ENCODE data around the gene MBNL1. TPM values are rescaled to one million over a fixed set of nuclear protein-coding genes. Genes with fewer than 3 reads are reported as not detected.

Gene MBNL1
- total and polyA plus RNA-seq, 2 of the 4 experiments (the other 2 are of a cell fraction): 127 to 664 TPM

DNA sequence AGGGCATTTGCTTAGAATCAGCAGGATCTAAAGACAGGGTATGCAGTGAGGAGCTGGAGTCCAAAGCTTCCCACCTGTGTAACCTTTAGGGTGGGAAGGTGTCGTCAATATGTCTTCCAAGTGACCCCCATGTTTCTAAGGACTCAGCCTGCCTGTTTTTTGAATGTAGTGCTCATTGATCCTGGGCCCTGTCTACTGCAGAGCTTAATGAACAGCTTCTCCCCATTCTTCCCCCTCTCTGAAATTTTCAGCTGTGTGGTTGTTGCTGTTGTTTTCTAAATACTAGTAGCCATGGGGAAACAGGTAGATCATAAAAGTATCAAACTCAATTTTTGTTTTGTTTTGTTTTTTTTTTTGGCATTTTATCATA is 39.7 kb downstream of the MBNL1 start:
- Histone ChIP-seq H3K9me1 (ENCODE audit: insufficient read depth, low read length) (peaks cover 9% of the 10 kb centered on the region; the same call in 1 of the 2 replicates), H2BK5ac (ENCODE audit: low read depth, low read length, poor library complexity, severe bottlenecking) (peak overlapping the region; percentile 37), H4K20me1 (ENCODE audit: insufficient read depth, low read length) (peaks cover 27% of the 10 kb centered on the region), H3K4me1 (ENCODE audit: control insufficient read depth, insufficient read depth, low read length) (peaks cover 17% of the 10 kb centered on the region), H3K4me3 (ENCODE audit: insufficient read depth, low read depth, low read length) (no peak overlapping the region), H3K27ac (ENCODE audit: insufficient read depth, low read length) (no peak overlapping the region; the same call in 1 of the 2 replicates), H3K56ac (ENCODE audit: extremely low read depth, insufficient read depth, low read length) (no peak overlapping the region), H4K5ac (ENCODE audit: low read depth, low read length) (no peak overlapping the region), H3K79me1 (ENCODE audit: low read depth in 1 of 2, low read length in 2 of 2) (peaks cover 11 to 46% of the 10 kb centered on the region in 2 experiments; a peak in 2 of 4 replicates), H3K4me2 (ENCODE audit: low read depth, low read length) (no peak overlapping the region), H2AK9ac (replicated peaks; ENCODE audit: low read depth, low read length, poor library complexity) (no peak overlapping the region), H4K8ac (ENCODE audit: low read depth in 2 of 2, low read length in 2 of 2) (peak overlapping the region in 1 of 2 experiments; percentile 18; a peak in 1 of 4 replicates), H3K18ac (ENCODE audit: low read depth, low read length) (peak overlapping the region; percentile 33; the same call in 1 of the 2 replicates), H3K9ac (ENCODE audit: low read depth, low read length) (no peak overlapping the region), H2AK5ac (ENCODE audit: low read depth, low read length) (peak overlapping the region; percentile 77; the same call in 1 of the 2 replicates), H3K23ac (ENCODE audit: low read depth, low read length) (peak overlapping the region; percentile 57), H2BK15ac (ENCODE audit: low read depth, low read length) (no peak overlapping the region), H3K4ac (ENCODE audit: low read depth, low read length) (peak overlapping the region; percentile 68), H3K36me3 (ENCODE audit: control insufficient read depth, insufficient read depth, low read length) (peaks cover 1% of the 10 kb centered on the region), H3K14ac (replicated peaks; ENCODE audit: low read depth, low read length) (peak overlapping the region; percentile 73), H4K91ac (ENCODE audit: insufficient read depth, low read depth, low read length) (no peak overlapping the region), H2BK20ac (ENCODE audit: low read depth, low read length) (peak overlapping the region; percentile 71; the same call in 1 of the 2 replicates), H3K9me3 (ENCODE audit: control insufficient read depth, insufficient read depth, low read length) (no peaks in the 10 kb centered on the region), H2BK120ac (ENCODE audit: low read depth, low read length) (peak overlapping the region; percentile 5; the same call in 1 of the 2 replicates), H2AFZ (replicated peaks; ENCODE audit: low read length, poor library complexity) (no peak overlapping the region), H3K27me3 (ENCODE audit: control insufficient read depth, insufficient read depth, low read length) (no peaks in the 10 kb centered on the region)
- DNase-seq: no peak
- BruUV-seq (replicated peaks): no TSS peak
- dilution Hi-C loops (cut with HindIII; ENCODE audit: low sequenced_read_pairs, unreplicated experiment): no loop called here
- ChIA-PET CTCF (no interaction called here), POLR2A (ENCODE audit: unreplicated experiment) (no interaction called here)
- intact Hi-C loops (cut with micrococcal nuclease): loop anchor here (10.0 kb wide), 1 partner anchor 136 kb away; no protein-coding TSS in a partner anchor
- no peak for TF ChIP-seq FOS (IDR thresholded peaks at IDR 0.05; ENCODE audit: low read depth, low read length)
- no peak for TF ChIP-seq BHLHE40 (IDR thresholded peaks at IDR 0.05; ENCODE audit: low read depth, low read length)
- TF ChIP-seq, protein P1, sequence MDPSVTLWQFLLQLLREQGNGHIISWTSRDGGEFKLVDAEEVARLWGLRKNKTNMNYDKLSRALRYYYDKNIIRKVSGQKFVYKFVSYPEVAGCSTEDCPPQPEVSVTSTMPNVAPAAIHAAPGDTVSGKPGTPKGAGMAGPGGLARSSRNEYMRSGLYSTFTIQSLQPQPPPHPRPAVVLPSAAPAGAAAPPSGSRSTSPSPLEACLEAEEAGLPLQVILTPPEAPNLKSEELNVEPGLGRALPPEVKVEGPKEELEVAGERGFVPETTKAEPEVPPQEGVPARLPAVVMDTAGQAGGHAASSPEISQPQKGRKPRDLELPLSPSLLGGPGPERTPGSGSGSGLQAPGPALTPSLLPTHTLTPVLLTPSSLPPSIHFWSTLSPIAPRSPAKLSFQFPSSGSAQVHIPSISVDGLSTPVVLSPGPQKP (IDR thresholded peaks at IDR 0.05; ENCODE audit: borderline replicate concordance, low read depth, low read length): no peak
- no peak for TF ChIP-seq CEBPB (IDR thresholded peaks at IDR 0.05; ENCODE audit: low read depth, low read length)
- no peak for TF ChIP-seq CHD1 (IDR thresholded peaks at IDR 0.05; ENCODE audit: low read depth, low read length)
- TF ChIP-seq, protein P2, sequence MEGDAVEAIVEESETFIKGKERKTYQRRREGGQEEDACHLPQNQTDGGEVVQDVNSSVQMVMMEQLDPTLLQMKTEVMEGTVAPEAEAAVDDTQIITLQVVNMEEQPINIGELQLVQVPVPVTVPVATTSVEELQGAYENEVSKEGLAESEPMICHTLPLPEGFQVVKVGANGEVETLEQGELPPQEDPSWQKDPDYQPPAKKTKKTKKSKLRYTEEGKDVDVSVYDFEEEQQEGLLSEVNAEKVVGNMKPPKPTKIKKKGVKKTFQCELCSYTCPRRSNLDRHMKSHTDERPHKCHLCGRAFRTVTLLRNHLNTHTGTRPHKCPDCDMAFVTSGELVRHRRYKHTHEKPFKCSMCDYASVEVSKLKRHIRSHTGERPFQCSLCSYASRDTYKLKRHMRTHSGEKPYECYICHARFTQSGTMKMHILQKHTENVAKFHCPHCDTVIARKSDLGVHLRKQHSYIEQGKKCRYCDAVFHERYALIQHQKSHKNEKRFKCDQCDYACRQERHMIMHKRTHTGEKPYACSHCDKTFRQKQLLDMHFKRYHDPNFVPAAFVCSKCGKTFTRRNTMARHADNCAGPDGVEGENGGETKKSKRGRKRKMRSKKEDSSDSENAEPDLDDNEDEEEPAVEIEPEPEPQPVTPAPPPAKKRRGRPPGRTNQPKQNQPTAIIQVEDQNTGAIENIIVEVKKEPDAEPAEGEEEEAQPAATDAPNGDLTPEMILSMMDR (conservative IDR thresholded peaks at IDR 0.05; ENCODE audit: low read depth, low read length): no peak
- no peak for TF ChIP-seq NFE2L2 (IDR thresholded peaks at IDR 0.05; ENCODE audit: low read depth, low read length)
- no peak for TF ChIP-seq RCOR1 (IDR thresholded peaks at IDR 0.05; ENCODE audit: insufficient replicate concordance, low read length)
- no peak for TF ChIP-seq MXI1 (IDR thresholded peaks at IDR 0.05; ENCODE audit: borderline replicate concordance, low read depth, low read length)
- TF ChIP-seq RAD21 (IDR thresholded peaks at IDR 0.05; ENCODE audit: low read length): no peak
- no peak for TF ChIP-seq SMC3 (IDR thresholded peaks at IDR 0.05; ENCODE audit: low read depth, low read length)
- TF ChIP-seq, protein P3, sequence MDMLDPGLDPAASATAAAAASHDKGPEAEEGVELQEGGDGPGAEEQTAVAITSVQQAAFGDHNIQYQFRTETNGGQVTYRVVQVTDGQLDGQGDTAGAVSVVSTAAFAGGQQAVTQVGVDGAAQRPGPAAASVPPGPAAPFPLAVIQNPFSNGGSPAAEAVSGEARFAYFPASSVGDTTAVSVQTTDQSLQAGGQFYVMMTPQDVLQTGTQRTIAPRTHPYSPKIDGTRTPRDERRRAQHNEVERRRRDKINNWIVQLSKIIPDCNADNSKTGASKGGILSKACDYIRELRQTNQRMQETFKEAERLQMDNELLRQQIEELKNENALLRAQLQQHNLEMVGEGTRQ (IDR thresholded peaks at IDR 0.05; ENCODE audit: low read depth, low read length): no peak
- no peak for TF ChIP-seq MAFK (IDR thresholded peaks at IDR 0.05; ENCODE audit: low read depth, low read length)
- no peak for ATAC-seq (ENCODE audit: low read depth)
- WGBS, 2 experiments (ENCODE audit: extremely low coverage in 2 of 2, insufficient read length in 1 of 2): no CpG with 5 or more reads among the region's 1 CpG
- in situ Hi-C loops (cut with MboI; ENCODE audit: low sequenced_read_pairs): no loop called here
